K562 (cell line): ENCODE measurements around the gene MEIS2. TPM values are rescaled to one million over a fixed set of nuclear protein-coding genes. Genes with fewer than 3 reads are reported as not detected.

Experiments used
- ATAC-seq: fragments of 200-7000 bp; cut with Tn5 transposase; 3 replicates; pipeline ENCODE4 v1.9.1; 2020; ENCODE audit warnings: moderate library complexity
- BruUV-seq: library from RNA; stranded (reverse); fragments of 400-500 nt; replicated peaks from 2 replicates; lab custom pipeline; 2021; lab: Mats Ljungman, UMichigan
- CTCF ChIA-PET: fragments of 300-600 bp; formaldehyde crosslinking; extraction: SDS; loops from one replicate; lab custom pipeline; 2021; ENCODE audit warnings: low intra/inter-chr PET ratio; lab: Yijun Ruan, JAX
- POLR2A ChIA-PET: fragments of 300-600, 350-650 bp; sonication (Branson Sonifier 250); formaldehyde crosslinking; extraction: SDS; loops from one replicate; lab custom pipeline; 2021; ENCODE audit warnings: antibody characterized with exemption, inconsistent platforms; lab: Yijun Ruan, JAX
- DNase-seq, 4 experiments: peaks; one replicate each; pipeline versions ENCODE4 v3.0.0 to v3.0.0-alpha.2; 2011 to 2018; ENCODE audit warnings: low spot score in 3 of 4, mixed read lengths in 3 of 4; ENCODE audit errors: extremely low read depth in 1 of 4
- FAIRE-seq: peaks from 2 replicates; lab custom pipeline; 2011; peaks lifted over from hg19 to GRCh38; lab: Jason Lieb, UNC
- H2AFZ ChIP-seq: 2 replicates; pipeline ENCODE4 v1.6.0; 2011; ENCODE audit warnings: low read depth, low read length, control low read depth, inconsistent platforms
- H3K27ac ChIP-seq: fragments of 200-600 bp; 3 replicates; pipeline ENCODE4 v1.8.0; 2011; ENCODE audit warnings: low read depth, mild to moderate bottlenecking, control low read depth, inconsistent platforms, low read length, moderate library complexity, mixed read lengths; ENCODE audit errors: extremely low read depth
- H3K27me3 ChIP-seq, 2 experiments: fragments of 300-600 bp in 1 of 2; 2 replicates in 1 of 2; 3 replicates in 1 of 2; pipeline versions ENCODE4 v1.6.0 to v1.8.0; 2011; ENCODE audit warnings: inconsistent platforms in 2 of 2, low read length in 2 of 2, mild to moderate bottlenecking in 1 of 2, mixed read lengths in 1 of 2, moderate library complexity in 1 of 2; ENCODE audit not compliant: control insufficient read depth in 2 of 2, insufficient read depth in 2 of 2
- H3K36me3 ChIP-seq: fragments of 300-600 bp; 3 replicates; pipeline ENCODE4 v1.8.0; 2011; ENCODE audit warnings: mild to moderate bottlenecking, low read length, inconsistent platforms; ENCODE audit not compliant: control insufficient read depth, insufficient read depth
- H3K4me1 ChIP-seq, 2 experiments: fragments of 200-600 bp in 1 of 2; replicated peaks in 1 of 2; 2 replicates in 1 of 2; 3 replicates in 1 of 2; pipeline versions ENCODE4 v1.5.1 to v1.8.0; 2011; ENCODE audit warnings: inconsistent platforms in 2 of 2, low read length in 2 of 2, mild to moderate bottlenecking in 1 of 2, mixed read lengths in 1 of 2, moderate library complexity in 1 of 2; ENCODE audit not compliant: control insufficient read depth in 2 of 2, insufficient read depth in 2 of 2
- H3K4me2 ChIP-seq: 2 replicates; pipeline ENCODE4 v1.6.1; 2011; ENCODE audit warnings: low read length, control low read depth, inconsistent platforms, mixed read lengths; ENCODE audit not compliant: insufficient read depth
- H3K4me3 ChIP-seq: fragments of 200-600 bp; sonication (generic), shearing (Covaris generic); 2 replicates; pipeline ENCODE4 v1.5.1; 2016; ENCODE audit warnings: control low read depth, inconsistent platforms
- H3K79me2 ChIP-seq: fragments of 200-600 bp; 3 replicates; pipeline ENCODE4 v1.8.0; 2011; ENCODE audit warnings: low read length, inconsistent platforms; ENCODE audit not compliant: control insufficient read depth, insufficient read depth
- H3K9ac ChIP-seq, 2 experiments: 2 replicates each; pipeline versions ENCODE4 v1.6.0 to v1.6.1; 2011; ENCODE audit warnings: low read depth in 2 of 2, low read length in 2 of 2, control low read depth in 1 of 2, inconsistent platforms in 1 of 2, mild to moderate bottlenecking in 1 of 2, mixed read lengths in 1 of 2; ENCODE audit not compliant: insufficient read depth in 1 of 2
- H3K9me1 ChIP-seq: one replicate; pipeline ENCODE4 v1.6.0; 2011; ENCODE audit warnings: inconsistent platforms, mild to moderate bottlenecking, low read length, moderate library complexity; ENCODE audit not compliant: control insufficient read depth, insufficient read depth
- H3K9me3 ChIP-seq: replicated peaks from 2 replicates; pipeline ENCODE4 v1.5.1; 2011; ENCODE audit warnings: low read depth, low read length, inconsistent platforms; ENCODE audit not compliant: control insufficient read depth, insufficient read depth
- H4K20me1 ChIP-seq: replicated peaks from 2 replicates; pipeline ENCODE4 v1.6.1; 2011; ENCODE audit warnings: low read length, inconsistent platforms, mixed read lengths; ENCODE audit not compliant: control insufficient read depth, insufficient read depth
- ATF1 ChIP-seq, 2 experiments: fragments of 450-650 bp in 1 of 2; IDR thresholded peaks; 2 replicates each; pipeline ENCODE4 v1.6.1; 2016; ENCODE audit warnings: missing compliant biosample characterization in 1 of 2, missing genetic modification characterization in 1 of 2
- PCBP1 ChIP-seq: fragments of 200-400 bp; formaldehyde crosslinking; IDR thresholded peaks from 2 replicates; pipeline ENCODE4 v1.6.1; 2018; ENCODE audit warnings: mild to moderate bottlenecking, low read depth, low read length; ENCODE audit not compliant: poor library complexity, severe bottlenecking
- PRPF4 ChIP-seq: fragments of 200-400 bp; formaldehyde crosslinking; IDR thresholded peaks from one replicate; pipeline ENCODE4 v1.6.1; 2017; ENCODE audit warnings: low read length, low read depth, mild to moderate bottlenecking; ENCODE audit not compliant: insufficient read depth, poor library complexity, severe bottlenecking
- RAD51 ChIP-seq: fragments of 450-650 bp; IDR thresholded peaks from 2 replicates; pipeline ENCODE4 v1.7.1; 2016; ENCODE audit warnings: low read depth, mild to moderate bottlenecking, borderline replicate concordance
- SAFB2 ChIP-seq: fragments of 200-400 bp; formaldehyde crosslinking; IDR thresholded peaks from 2 replicates; pipeline ENCODE4 v1.6.1; 2018; ENCODE audit warnings: borderline replicate concordance, low read length, low read depth, moderate library complexity; ENCODE audit not compliant: severe bottlenecking
- SAP30 ChIP-seq: fragments of 200-600 bp; sonication (generic); IDR thresholded peaks from 2 replicates; pipeline ENCODE4 v1.6.1; 2012; ENCODE audit warnings: borderline replicate concordance, low read depth, mild to moderate bottlenecking, moderate library complexity, low read length, control low read depth, inconsistent platforms; ENCODE audit not compliant: insufficient read depth, poor library complexity, severe bottlenecking
- SUPT5H ChIP-seq: fragments of 450-650 bp; IDR thresholded peaks from 2 replicates; pipeline ENCODE4 v1.6.1; 2016
- TGIF2 ChIP-seq: sonication (generic); formaldehyde crosslinking; IDR thresholded peaks from 2 replicates; pipeline ENCODE4 v1.8.1; 2022; ENCODE audit warnings: mild to moderate bottlenecking, missing genetic modification reagents, moderate library complexity
- ZFP30 ChIP-seq: fragments of 250-450 bp; sonication (Bioruptor Pico); IDR thresholded peaks from 2 replicates; pipeline ENCODE4 v1.8.0; 2022; ENCODE audit warnings: moderate library complexity, mild to moderate bottlenecking, inconsistent platforms, borderline replicate concordance
- ZNF224 ChIP-seq: sonication (generic); formaldehyde crosslinking; IDR thresholded peaks from 2 replicates; pipeline ENCODE4 v1.8.0; 2022; ENCODE audit warnings: mild to moderate bottlenecking, missing genetic modification reagents
- ZNF592 ChIP-seq: fragments of 450-650 bp; IDR thresholded peaks from 2 replicates; pipeline ENCODE4 v1.6.1; 2017; ENCODE audit warnings: antibody characterized with exemption, mild to moderate bottlenecking
- WGBS: fragments of 100-300 bp; shearing (Covaris generic); methylation state at CpG from one replicate; pipeline ENCODE4 v1.1.6; 2016; ENCODE audit warnings: low coverage, mixed read lengths; ENCODE audit not compliant: insufficient coverage; ENCODE audit errors: missing lambda C conversion rate; 5-methylcytosine and 5-hydroxymethylcytosine counted together
- in situ Hi-C: fragments of 300-500 bp; cut with MboI; formaldehyde crosslinking; loops from 4 replicates; pipeline ENCODE4 v1.15.0; 2018; ENCODE audit warnings: inconsistent platforms, mixed read lengths
- intact Hi-C: fragments of 100-400 bp; cut with micrococcal nuclease; formaldehyde crosslinking; loops from 2 replicates; pipeline ENCODE4 v1.14.2; 2022
- polyA plus RNA-seq, 8 experiments: library from polyadenylated mRNA; depleted of rRNA in 4 of 8; stranded (reverse) in 5 of 8; unstranded in 3 of 8; fragments of >200 nt; fragmentation: Nextera tagmentation in 2 of 8; fragmentation: Illumina TruSeq in 1 of 8; extraction: Ambion mirVana in 2 of 8; extraction: Trizol in 1 of 8; gene quantifications; 2 replicates each; pipeline versions ENCODE4 v1.2.1 to v1.2.3, GENCODE V29; 2011 to 2014; ENCODE audit warnings: inconsistent platforms in 1 of 8, missing spikeins in 1 of 8
- total RNA-seq, 7 experiments: library from RNA; depleted of rRNA in 6 of 7; stranded (reverse); fragments of >200 nt in 6 of 7; fragmentation: Illumina TruSeq in 2 of 7; extraction: Trizol in 2 of 7; gene quantifications; 2 replicates each; pipeline versions ENCODE4 v1.2.1 to v1.2.3, GENCODE V29; 2011 to 2021; ENCODE audit warnings: low replicate concordance in 1 of 7

Gene MEIS2
- total and polyA plus RNA-seq, 9 of the 15 experiments (the other 6 are each of a cell fraction or from before 2014, with no cell fraction given), result 7.5 to 64.2 (median 22.3) TPM

GRCh38 chr15:37008205-37008604 is 92.1 kb downstream of the MEIS2 start:
- BruUV-seq, result no TSS peak
- POLR2A ChIA-PET, result no interaction called here
- TF ChIP-seq ZFP30 (CRISPR knock-in tag) (no peak), SAFB2 (no peak), RAD51 (no peak), ATF1 (CRISPR knock-in tag; IDR thresholded peaks at IDR 0.05) (no peak), ATF1 (tag; IDR thresholded peaks at IDR 0.05) (no peak), ZNF592 (no peak), PRPF4 (no peak), SAP30 (no peak), SUPT5H (no peak), TGIF2 (CRISPR knock-in tag) (no peak), PCBP1 (no peak), ZNF224 (no peak)
- Histone ChIP-seq H3K4me2 (no peak overlapping the region), H3K79me2 (no peaks in the 10 kb centered on the region), H3K4me1 (no peaks in the 10 kb centered on the region), H3K27ac (no peak overlapping the region), H4K20me1 (no peaks in the 10 kb centered on the region), H2AFZ (no peak overlapping the region), H3K9me1 (no peaks in the 10 kb centered on the region), H3K27me3 (no peaks in the 10 kb centered on the region), H3K4me3 (no peak overlapping the region), H3K9me3 (no peaks in the 10 kb centered on the region), H3K36me3 (peaks cover 24% of the 10 kb centered on the region; the same call in 2 of the 3 replicates), H3K9ac (no peak overlapping the region)
- DNase-seq (no peak), FAIRE-seq (no peak), ATAC-seq (no peak)
- 92% methylated on average over 3 of the region's 3 CpGs for WGBS
- CTCF ChIA-PET, result no interaction called here
- intact Hi-C loops (no loop called here), in situ Hi-C loops (no loop called here)
